T-cell (primary cell): ENCODE results near the gene ZNF408. TPM values are rescaled to one million over a fixed set of nuclear protein-coding genes. Genes with fewer than 3 reads are reported as not detected.

Experiments used
- ATAC-seq, 4 experiments: fragments of 200-7000 bp in 3 of 4; fragments of 150-1000 bp in 1 of 4; cut with Tn5 transposase; replicated peaks in 1 of 4; 1 replicate in 3 of 4; 2 replicates in 1 of 4; pipeline ENCODE4 v1.10.0; 2021; ENCODE audit warnings: moderate library complexity in 3 of 4, mild to moderate bottlenecking in 2 of 4, moderate number of reproducible peaks in 1 of 4
- CTCF ChIA-PET, 2 donors: fragments of 300-600 bp; sonication (Branson Sonifier 250); formaldehyde crosslinking; loops; one replicate each; lab custom pipeline; 2022; ENCODE audit warnings: antibody characterized with exemption in 2 of 2; lab: Charles Lee
- POLR2A ChIA-PET, 2 donors: fragments of 300-600 bp; sonication (Branson Sonifier 250); formaldehyde crosslinking; loops; one replicate each; lab custom pipeline; 2022; ENCODE audit warnings: antibody characterized with exemption in 2 of 2; lab: Charles Lee
- DNase-seq, 35 experiments: peaks; one replicate each; pipeline versions ENCODE4 v3.0.0 to v3.0.0-alpha.2; 2013 to 2023
- H3K27ac ChIP-seq: one replicate; pipeline ENCODE4 v1.5.1; 2013; ENCODE audit warnings: low read length
- H3K27me3 ChIP-seq, 2 experiments: replicated peaks in 1 of 2; 1 replicate in 1 of 2; 2 replicates in 1 of 2; pipeline versions ENCODE4 v1.6.1 to v1.7.0; 2013; ENCODE audit warnings: low read length in 1 of 2, mixed read lengths in 1 of 2; ENCODE audit not compliant: control insufficient read depth in 2 of 2, insufficient read depth in 2 of 2; ENCODE audit errors: extremely low read depth in 1 of 2
- H3K36me3 ChIP-seq, 2 donors: 1 replicate in 1 of 2; 2 replicates in 1 of 2; pipeline versions ENCODE4 v1.6.1 to v1.7.0; 2013; ENCODE audit warnings: low read length in 1 of 2; ENCODE audit not compliant: control insufficient read depth in 2 of 2, insufficient read depth in 1 of 2; ENCODE audit errors: extremely low read depth in 1 of 2
- H3K4me1 ChIP-seq, 2 experiments: 1 replicate in 1 of 2; 2 replicates in 1 of 2; pipeline versions ENCODE4 v1.6.1 to v1.7.0; 2013; ENCODE audit warnings: low read length in 2 of 2, mixed read lengths in 1 of 2; ENCODE audit not compliant: insufficient read depth in 2 of 2, control insufficient read depth in 1 of 2; ENCODE audit errors: extremely low read depth in 1 of 2
- H3K4me3 ChIP-seq, 2 donors: 1 replicate in 1 of 2; 2 replicates in 1 of 2; pipeline versions ENCODE4 v1.5.1 to v1.7.0; 2013; ENCODE audit warnings: mild to moderate bottlenecking in 2 of 2, low read length in 1 of 2, moderate library complexity in 1 of 2; ENCODE audit not compliant: control insufficient read depth in 1 of 2; ENCODE audit errors: extremely low read depth in 1 of 2
- H3K9me3 ChIP-seq: 2 replicates; pipeline ENCODE4 v1.7.0; 2013
- H3K27ac Mint-ChIP-seq, 2 donors: one replicate each; pipeline ENCODE4 v1.8.0; 2020 to 2021; ENCODE audit warnings: mild to moderate bottlenecking in 2 of 2, mixed read lengths in 2 of 2
- H3K27me3 Mint-ChIP-seq, 2 donors: one replicate each; pipeline ENCODE4 v1.8.0; 2021 to 2022; ENCODE audit warnings: mixed read lengths in 2 of 2
- H3K36me3 Mint-ChIP-seq: one replicate; pipeline ENCODE4 v1.8.0; 2021; ENCODE audit warnings: mixed read lengths
- H3K4me1 Mint-ChIP-seq, 3 donors: one replicate each; pipeline ENCODE4 v1.8.0; 2020 to 2022; ENCODE audit warnings: mixed read lengths in 3 of 3, mild to moderate bottlenecking in 1 of 3
- H3K4me3 Mint-ChIP-seq, 3 donors: one replicate each; pipeline ENCODE4 v1.8.0; 2020 to 2022; ENCODE audit warnings: mild to moderate bottlenecking in 3 of 3, mixed read lengths in 3 of 3, moderate library complexity in 3 of 3
- H3K9me3 Mint-ChIP-seq, 3 donors: one replicate each; pipeline ENCODE4 v1.8.0; 2020 to 2022; ENCODE audit warnings: mixed read lengths in 3 of 3
- WGBS: methylation state at CpG from one replicate; pipeline ENCODE4 v1.1.5; 2013; ENCODE audit warnings: missing lambda C conversion rate; ENCODE audit not compliant: insufficient coverage; 5-methylcytosine and 5-hydroxymethylcytosine counted together
- total RNA-seq, 35 experiments: library from RNA in 6 of 35; stranded (reverse) in 6 of 35; fragments of 120-200 nt in 1 of 35; gene quantifications; one replicate each; pipeline versions ENCODE4 v1.2.1 to v1.2.4 and lab custom pipeline; 2013 to 2026

ZNF408 gene
- total RNA-seq, 5 donors from 2014 or later (not counting 1 experiment from before 2014, with no cell fraction given), result 6.1 to 22.4 (median 19.7) TPM

- H3K36me3 ChIP-seq, result peaks cover 24 to 69% of the 10 kb centered on the region in 2 donors
- H3K4me3 Mint-ChIP-seq, result no peak overlapping the region
- ChIA-PET CTCF (no interaction called here), POLR2A (no interaction called here)
- DNase-seq, result no peak
- no peak overlapping the region for H3K27ac ChIP-seq
- no peak overlapping the region for H3K27ac Mint-ChIP-seq
- H3K9me3 ChIP-seq, result no peaks in the 10 kb centered on the region
- WGBS, result 98% methylated on average over 11 of the region's 11 CpGs
- no peaks in the 10 kb centered on the region for H3K9me3 Mint-ChIP-seq
- H3K4me1 ChIP-seq, result peaks cover 1 to 12% of the 10 kb centered on the region in 2 experiments
- H3K27me3 Mint-ChIP-seq, result no peaks in the 10 kb centered on the region
- H3K27me3 ChIP-seq, result no peaks in the 10 kb centered on the region
- H3K36me3 Mint-ChIP-seq, result peaks cover 24% of the 10 kb centered on the region
- no peak for ATAC-seq
- peaks cover 7 to 15% (median 12%) of the 10 kb centered on the region in 3 donors for H3K4me1 Mint-ChIP-seq
- no peak overlapping the region for H3K4me3 ChIP-seq
These were observed 19.0 kb upstream of the ZNF408 start for GRCh38 chr11:46681814-46682213.

GRCh38 chr11:46682773-46683752 lies 17.8 kb upstream of the ZNF408 start:
- peaks cover 23% of the 10 kb centered on the region for H3K36me3 Mint-ChIP-seq

GRCh38 chr11:46684367-46684766 lies 16.5 kb upstream of the ZNF408 start:
- Mint-ChIP-seq H3K27ac (no peak overlapping the region), H3K9me3 (no peaks in the 10 kb centered on the region), H3K4me1 (peaks cover 0 to 3% (median 3%) of the 10 kb centered on the region in 3 donors), H3K27me3 (no peaks in the 10 kb centered on the region), H3K36me3 (peaks cover 25% of the 10 kb centered on the region), H3K4me3 (no peak overlapping the region)
- no peak overlapping the region for H3K4me3 ChIP-seq
- no peaks in the 10 kb centered on the region for H3K9me3 ChIP-seq
- POLR2A ChIA-PET, result interaction anchor here (0.5 to 1.5 kb wide), 4 partner anchors 13 to 1038 kb away, joined by 3 to 6 read pairs (median 3); no protein-coding TSS in a partner anchor
- H3K27me3 ChIP-seq, result no peaks in the 10 kb centered on the region
- H3K4me1 ChIP-seq, result no peaks in the 10 kb centered on the region
- peaks cover 29 to 76% of the 10 kb centered on the region in 2 donors for H3K36me3 ChIP-seq
- CTCF ChIA-PET, result interaction anchor here (0.5 to 0.9 kb wide), 5 partner anchors 10 to 1032 kb away, joined by 3 to 6 read pairs (median 3); no protein-coding TSS in a partner anchor
- ATAC-seq, result no peak
- 67% methylated on average over 1 of the region's 3 CpGs for WGBS
- H3K27ac ChIP-seq, result no peak overlapping the region
- DNase-seq, result no peak

More at GRCh38 chr11:46682773-46683752, 17.8 kb upstream of the ZNF408 start:
- Mint-ChIP-seq H3K9me3 (no peaks in the 10 kb centered on the region), H3K27me3 (no peaks in the 10 kb centered on the region), H3K4me1 (peaks cover 0 to 6% (median 2%) of the 10 kb centered on the region in 3 donors), H3K4me3 (no peak overlapping the region), H3K27ac (no peak overlapping the region)
- ATAC-seq (no peak), DNase-seq (no peak)
- H3K4me1 ChIP-seq, result peaks cover 0 to 2% of the 10 kb centered on the region in 2 experiments
- no peak overlapping the region for H3K4me3 ChIP-seq
- 95% methylated on average over 4 of the region's 11 CpGs for WGBS
- CTCF ChIA-PET, result interaction anchor here in 1 of 2 donors (0.6 kb wide), 1 partner anchor 1753 kb away, joined by 3 read pairs; no protein-coding TSS in a partner anchor
- H3K9me3 ChIP-seq, result no peaks in the 10 kb centered on the region
- H3K27ac ChIP-seq, result no peak overlapping the region
- peaks cover 28 to 78% of the 10 kb centered on the region in 2 donors for H3K36me3 ChIP-seq
- POLR2A ChIA-PET, result interaction anchor here (0.6 to 1.5 kb wide), 2 partner anchors 12 to 1159 kb away, joined by 3 to 6 read pairs; no protein-coding TSS in a partner anchor
- H3K27me3 ChIP-seq, result no peaks in the 10 kb centered on the region

- H3K27ac ChIP-seq, result no peak overlapping the region
- no peaks in the 10 kb centered on the region for H3K4me1 ChIP-seq
- no peak overlapping the region for H3K4me3 ChIP-seq
- no peaks in the 10 kb centered on the region for H3K9me3 Mint-ChIP-seq
- H3K9me3 ChIP-seq, result no peaks in the 10 kb centered on the region
- DNase-seq (no peak), ATAC-seq (no peak)
- 96% methylated on average over 11 of the region's 15 CpGs for WGBS
- H3K36me3 ChIP-seq, result peaks cover 15 to 68% of the 10 kb centered on the region in 2 donors
- no peak overlapping the region for H3K4me3 Mint-ChIP-seq
- H3K27ac Mint-ChIP-seq, result no peak overlapping the region
- no peaks in the 10 kb centered on the region for H3K27me3 Mint-ChIP-seq
- no peaks in the 10 kb centered on the region for H3K27me3 ChIP-seq
- ChIA-PET POLR2A (interaction anchor here (0.5 to 0.6 kb wide), 2 partner anchors 68 to 79 kb away, joined by 3 to 10 read pairs; no protein-coding TSS in a partner anchor), CTCF (no interaction called here)
- peaks cover 3 to 5% (median 4%) of the 10 kb centered on the region in 3 donors for H3K4me1 Mint-ChIP-seq
- H3K36me3 Mint-ChIP-seq, result peaks cover 20% of the 10 kb centered on the region
These were observed 13.7 kb upstream of the ZNF408 start for GRCh38 chr11:46686886-46687795.

GRCh38 chr11:46690702-46691101 lies 10.1 kb upstream of the ZNF408 start:
- POLR2A ChIA-PET, result no interaction called here
- peaks cover 0 to 21% of the 10 kb centered on the region in 2 experiments for H3K4me1 ChIP-seq
- no peak for ATAC-seq
- Mint-ChIP-seq H3K36me3 (peaks cover 36% of the 10 kb centered on the region), H3K9me3 (no peaks in the 10 kb centered on the region), H3K27ac (peak overlapping the region in 1 of 2 donors; percentile 3), H3K27me3 (no peaks in the 10 kb centered on the region), H3K4me3 (no peak overlapping the region), H3K4me1 (peaks cover 4 to 11% (median 8%) of the 10 kb centered on the region in 3 donors)
- CTCF ChIA-PET, result no interaction called here
- H3K27me3 ChIP-seq, result no peaks in the 10 kb centered on the region
- WGBS, result 100% methylated on average over 1 of the region's 1 CpG
- no peak overlapping the region for H3K27ac ChIP-seq
- H3K36me3 ChIP-seq, result peaks cover 42 to 84% of the 10 kb centered on the region in 2 donors
- DNase-seq, result no peak
- H3K4me3 ChIP-seq, result no peak overlapping the region
- H3K9me3 ChIP-seq, result no peaks in the 10 kb centered on the region
